Ascending aorta (tissue), 2 donors: ENCODE data around the gene JOSD2. TPM values are rescaled to one million over a fixed set of nuclear protein-coding genes. Genes with fewer than 3 reads are reported as not detected.

ENCODE experiments used
- DNase-seq, 2 donors: peaks; one replicate each; pipeline ENCODE4 v3.0.0-alpha.2; 2019; ENCODE audit warnings: low spot score in 2 of 2
- H3K27ac ChIP-seq, 2 donors: fragments of 200-600 bp; sonication (generic); one replicate each; pipeline ENCODE4 v1.5.1; 2016 to 2017; ENCODE audit warnings: mild to moderate bottlenecking in 1 of 2
- H3K27me3 ChIP-seq: fragments of 200-600 bp; sonication (generic); one replicate; pipeline ENCODE4 v1.5.1; 2017
- H3K36me3 ChIP-seq, 2 donors: fragments of 200-600 bp; sonication (generic); one replicate each; pipeline ENCODE4 v1.5.1; 2016
- H3K4me1 ChIP-seq, 2 donors: fragments of 200-600 bp; sonication (generic); one replicate each; pipeline ENCODE4 v1.5.1; 2016 to 2017; ENCODE audit warnings: mild to moderate bottlenecking in 1 of 2
- H3K4me3 ChIP-seq, 2 donors: fragments of 200-600 bp; sonication (generic); one replicate each; pipeline ENCODE4 v1.5.1; 2016 to 2017; ENCODE audit warnings: mild to moderate bottlenecking in 1 of 2
- H3K9me3 ChIP-seq, 2 donors: fragments of 200-600 bp; sonication (generic); one replicate each; pipeline ENCODE4 v1.5.1; 2016
- CTCF ChIP-seq, 3 experiments: fragments of 200-600 bp in 2 of 3; fragments of 450-650 bp in 1 of 3; sonication (generic) in 2 of 3; IDR thresholded peaks; one replicate each; pipeline ENCODE4 v1.5.1; 2016 to 2019; ENCODE audit warnings: antibody characterized with exemption in 3 of 3, mild to moderate bottlenecking in 1 of 3, moderate library complexity in 1 of 3
- intact Hi-C: fragments of 100-400 bp; cut with DNase I; formaldehyde crosslinking; loops from one replicate; pipeline ENCODE4 v1.15.1; 2023
- total RNA-seq: library from RNA; depleted of rRNA; stranded (reverse); fragments of >200 nt; gene quantifications from one replicate; pipeline ENCODE4 v1.1.0, GENCODE V29; 2016

The JOSD2 gene
- total RNA-seq, 1 donor from 2014 or later, result 169 TPM

- DNase-seq, result no peak
- H3K9me3 ChIP-seq, result no peaks in the 10 kb centered on the region
- H3K36me3 ChIP-seq, result no peaks in the 10 kb centered on the region
- H3K4me1 ChIP-seq, result no peaks in the 10 kb centered on the region
- no peaks in the 10 kb centered on the region for H3K27me3 ChIP-seq
- no peak overlapping the region for H3K4me3 ChIP-seq
- intact Hi-C loops, result no loop called here
- H3K27ac ChIP-seq, result no peak overlapping the region
- no peak for TF ChIP-seq CTCF (IDR thresholded peaks at IDR 0.05)
Observed at GRCh38 chr19:50500060-50500752, 10.8 kb downstream of the JOSD2 start.

- no peak for DNase-seq
- H3K36me3 ChIP-seq, result no peaks in the 10 kb centered on the region
- intact Hi-C loops, result no loop called here
- no peak overlapping the region for H3K27ac ChIP-seq
- no peak overlapping the region for H3K4me3 ChIP-seq
- H3K4me1 ChIP-seq, result no peaks in the 10 kb centered on the region
- TF ChIP-seq CTCF (IDR thresholded peaks at IDR 0.05), result no peak
- no peaks in the 10 kb centered on the region for H3K9me3 ChIP-seq
- H3K27me3 ChIP-seq, result no peaks in the 10 kb centered on the region
Observed at GRCh38 chr19:50498219-50499056, 12.6 kb downstream of the JOSD2 start.

- DNase-seq, result no peak
Observed at GRCh38 chr19:50497022-50497405, 14.0 kb downstream of the JOSD2 start.

GRCh38 chr19:50496189-50497021 is 14.6 kb downstream of the JOSD2 start:
- intact Hi-C loops, result no loop called here
- no peak for DNase-seq
- no peaks in the 10 kb centered on the region for H3K27me3 ChIP-seq
- no peak overlapping the region for H3K27ac ChIP-seq
- H3K4me1 ChIP-seq, result no peaks in the 10 kb centered on the region
- no peak for TF ChIP-seq CTCF (IDR thresholded peaks at IDR 0.05)
- no peaks in the 10 kb centered on the region for H3K9me3 ChIP-seq
- no peaks in the 10 kb centered on the region for H3K36me3 ChIP-seq
- H3K4me3 ChIP-seq, result no peak overlapping the region

More at GRCh38 chr19:50497022-50497405, 14.0 kb downstream of the JOSD2 start:
- Histone ChIP-seq H3K36me3 (no peaks in the 10 kb centered on the region), H3K4me1 (no peaks in the 10 kb centered on the region), H3K4me3 (no peak overlapping the region), H3K9me3 (no peaks in the 10 kb centered on the region), H3K27ac (no peak overlapping the region), H3K27me3 (no peaks in the 10 kb centered on the region)
- intact Hi-C loops, result no loop called here
- TF ChIP-seq CTCF (IDR thresholded peaks at IDR 0.05), result no peak

- intact Hi-C loops, result no loop called here
- Histone ChIP-seq H3K4me1 (no peaks in the 10 kb centered on the region), H3K4me3 (no peak overlapping the region), H3K9me3 (no peaks in the 10 kb centered on the region), H3K27ac (no peak overlapping the region), H3K36me3 (no peaks in the 10 kb centered on the region), H3K27me3 (no peaks in the 10 kb centered on the region)
- TF ChIP-seq CTCF (IDR thresholded peaks at IDR 0.05), result no peak
- no peak for DNase-seq
Observed at GRCh38 chr19:50495020-50495531, 15.9 kb downstream of the JOSD2 start.
